Hindlimb muscle (tissue), 1 donor: ENCODE data around the gene EOLA2. TPM values are rescaled to one million over a fixed set of nuclear protein-coding genes. Genes with fewer than 3 reads are reported as not detected.
A peak's percentile ranks its signal among the peaks of the same experiment; 100 is the strongest.
"Not testable (repeated sequence)": the region's sequence is repeated elsewhere in the genome, so short reads cannot be mapped to it uniquely, and the experiment has no call there.

ENCODE experiments used
- DNase-seq: peaks from one replicate; pipeline ENCODE4 v3.0.0-alpha.2; 2013
- polyA plus RNA-seq: library from polyadenylated mRNA; unstranded; fragments of 120-200 nt; gene quantifications from one replicate; pipeline ENCODE4 v1.2.1, GENCODE V29; 2013; ENCODE audit not compliant: insufficient read length

Gene EOLA2
- 17.5 TPM for polyA plus RNA-seq

- DNase-seq, result peak; percentile 95
Measured at GRCh38 chrX:149938427-149938880, at the start of gene EOLA2. EOLA2 (minus strand) TSS chrX:149938491; CDS start chrX:149933874, 4,617 bp downstream.

- no peak for DNase-seq
Measured at GRCh38 chrX:149987613-149988012, 49.3 kb upstream of the EOLA2 start.

- no peak for DNase-seq
Measured at GRCh38 chrX:149984411-149984810, 46.1 kb upstream of the EOLA2 start.

- DNase-seq, result no peak
Measured at GRCh38 chrX:149982310-149982709, 44.0 kb upstream of the EOLA2 start.

- no peak for DNase-seq
Measured at GRCh38 chrX:149979126-149979644, 40.9 kb upstream of the EOLA2 start.

GRCh38 chrX:149962859-149963757, 24.8 kb upstream of the EOLA2 start:
- peak; percentile 59 for DNase-seq

GRCh38 chrX:149962010-149962409, 23.7 kb upstream of the EOLA2 start:
- DNase-seq, result no peak

GRCh38 chrX:149961572-149961971, 23.3 kb upstream of the EOLA2 start:
- DNase-seq, result no peak

- peak; percentile 18 for DNase-seq
Measured at GRCh38 chrX:149950681-149951080, 12.4 kb upstream of the EOLA2 start.

- DNase-seq, result no peak
Measured at GRCh38 chrX:149949743-149950436, 11.6 kb upstream of the EOLA2 start.

GRCh38 chrX:149948016-149948415, 9.7 kb upstream of the EOLA2 start:
- DNase-seq, result no peak

GRCh38 chrX:149946932-149947331, 8.6 kb upstream of the EOLA2 start:
- not testable (repeated sequence) for DNase-seq

- not testable (repeated sequence) for DNase-seq
Measured at GRCh38 chrX:149945820-149946219, 7.5 kb upstream of the EOLA2 start.

GRCh38 chrX:149945087-149945670, 6.9 kb upstream of the EOLA2 start:
- not testable (repeated sequence) for DNase-seq

- not testable (repeated sequence) for DNase-seq
Measured at GRCh38 chrX:149940674-149941024, 2.4 kb upstream of the EOLA2 start.

- DNase-seq, result peak; percentile 93
Measured at GRCh38 chrX:149939905-149940673, 1.8 kb upstream of the EOLA2 start.

- no peak for DNase-seq
Measured at GRCh38 chrX:149939655-149939904, 1.3 kb upstream of the EOLA2 start.

GRCh38 chrX:149938881-149939654, 777 bp upstream of the EOLA2 start:
- DNase-seq, result peak; percentile 88

- peak; percentile 22 for DNase-seq
Measured at GRCh38 chrX:149937871-149938426, 342 bp downstream of the EOLA2 start.

- DNase-seq, result not testable (repeated sequence)
Measured at GRCh38 chrX:149937328-149937727, 963 bp downstream of the EOLA2 start.

- not testable (repeated sequence) for DNase-seq
Measured at GRCh38 chrX:149933547-149933946, 4.7 kb downstream of the EOLA2 start.
